CD4-positive, alpha-beta T cell treated with Interleukin-6 for 4 hours (primary cell): ENCODE measurements around the gene CD52.

Experiments
- DNase-seq: peaks from one replicate; pipeline ENCODE4 v3.0.0-alpha.2; 2020; ENCODE audit warnings: mixed read lengths

CD52 gene

DNA sequence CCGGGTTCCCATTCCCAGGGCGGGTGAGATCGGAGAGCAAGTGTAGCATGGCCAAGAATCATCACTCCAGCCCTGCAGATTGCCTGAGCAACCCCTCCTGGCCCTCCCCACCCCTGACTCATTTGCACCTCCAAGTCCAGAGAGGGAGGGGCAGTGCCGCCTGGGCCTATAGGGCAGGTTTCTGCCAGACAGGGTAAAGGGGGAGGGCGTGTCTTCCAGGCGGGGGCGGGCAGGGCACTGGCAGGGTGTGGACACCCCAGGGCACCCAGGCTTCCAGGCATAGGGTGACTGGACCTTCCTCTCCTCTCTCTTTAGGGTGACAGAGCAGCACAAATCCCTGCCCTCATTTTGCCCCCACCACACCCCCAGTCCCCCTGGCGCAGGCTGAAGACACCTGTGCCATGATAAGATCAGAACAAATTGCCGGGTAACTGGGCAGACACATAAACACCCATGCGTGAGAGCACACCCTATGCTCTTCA lies 39.4 kb downstream of the CD52 start:
- no peak for DNase-seq

DNA sequence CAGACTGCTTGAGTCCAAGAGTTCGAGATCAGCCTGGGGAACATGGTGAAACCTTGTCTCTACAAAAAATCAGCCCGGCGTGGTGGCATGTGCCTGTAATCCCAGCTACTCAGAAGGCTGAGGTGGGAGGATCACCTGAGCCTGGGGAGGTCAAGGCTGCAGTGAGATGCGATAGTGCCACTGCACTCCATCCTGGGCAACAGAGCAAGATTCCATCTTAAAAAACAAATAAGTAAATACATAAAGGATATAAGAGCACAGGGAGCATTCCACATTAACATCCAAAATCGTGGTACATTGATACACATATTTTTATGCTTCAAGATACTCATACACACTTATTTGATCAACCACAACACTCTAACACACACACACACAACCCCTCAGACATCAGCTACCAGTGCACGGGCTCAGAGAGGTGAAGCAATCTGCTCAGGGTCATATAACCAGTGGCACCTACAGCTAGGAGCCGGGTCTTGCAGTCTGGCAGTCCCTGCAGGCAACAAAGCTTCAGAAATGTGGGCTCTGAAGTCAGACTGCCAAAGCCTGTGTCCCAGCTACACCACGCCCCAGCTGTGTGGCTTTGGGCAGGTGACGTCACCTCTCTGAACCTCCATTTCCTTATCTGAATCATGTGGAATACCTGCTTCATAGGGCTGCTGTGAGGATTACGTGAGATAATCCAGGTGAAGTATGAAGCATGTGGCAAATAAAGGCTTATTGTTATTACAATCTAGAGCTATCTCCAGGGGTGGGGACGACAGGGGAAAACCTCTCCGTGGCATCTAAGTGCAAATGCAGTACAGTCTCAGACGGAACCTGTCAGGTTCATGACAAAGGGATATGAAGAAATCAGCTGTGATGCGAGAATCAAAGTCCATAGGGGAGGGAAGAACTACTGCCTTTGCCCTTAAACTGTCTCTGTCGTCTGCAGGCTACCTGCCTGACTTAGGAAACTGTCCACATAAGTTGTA lies 40.9 kb downstream of the CD52 start:
- peak; percentile 84 for DNase-seq

DNA sequence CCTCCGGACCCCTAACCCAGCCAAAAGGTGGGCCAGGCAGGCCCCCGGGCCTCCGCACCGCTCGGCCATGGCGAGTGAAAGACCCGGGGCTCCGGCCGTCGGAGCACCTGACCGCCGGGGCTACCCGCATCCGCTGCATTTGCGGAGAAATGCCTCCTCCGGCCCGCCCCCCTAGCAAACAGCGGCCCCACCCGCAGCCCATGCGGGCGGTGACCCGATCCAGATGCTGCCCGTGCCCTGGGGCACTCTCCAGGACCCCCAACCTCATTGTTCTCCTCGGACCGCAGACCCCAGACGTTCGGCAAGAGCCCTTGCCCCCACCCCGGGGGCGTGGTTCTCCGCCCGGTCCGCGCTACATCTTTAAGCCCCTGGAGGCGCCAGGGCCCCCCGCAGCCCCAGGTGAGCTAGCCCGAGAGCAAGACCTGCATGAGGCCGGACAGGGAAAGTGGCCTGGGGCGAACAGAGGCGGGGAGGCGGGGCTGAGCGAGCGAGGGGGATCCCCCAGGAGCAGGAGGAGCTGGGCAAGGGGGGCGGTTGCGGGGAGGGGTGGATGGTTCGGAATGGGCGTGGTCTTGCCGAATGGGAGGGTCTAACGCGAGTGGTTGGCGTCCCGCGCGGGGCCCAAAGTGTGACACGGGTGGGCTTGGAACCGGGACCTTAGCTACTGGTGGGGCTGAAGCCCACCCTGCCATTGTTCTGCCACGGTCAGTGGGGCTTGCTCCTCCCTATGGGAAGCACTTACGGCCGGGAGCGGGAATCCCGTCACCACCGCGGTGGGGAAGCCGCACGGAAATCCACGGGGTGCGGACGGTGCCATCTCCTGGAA lies 42.4 kb downstream of the CD52 start:
- peak; percentile 58 for DNase-seq

DNA sequence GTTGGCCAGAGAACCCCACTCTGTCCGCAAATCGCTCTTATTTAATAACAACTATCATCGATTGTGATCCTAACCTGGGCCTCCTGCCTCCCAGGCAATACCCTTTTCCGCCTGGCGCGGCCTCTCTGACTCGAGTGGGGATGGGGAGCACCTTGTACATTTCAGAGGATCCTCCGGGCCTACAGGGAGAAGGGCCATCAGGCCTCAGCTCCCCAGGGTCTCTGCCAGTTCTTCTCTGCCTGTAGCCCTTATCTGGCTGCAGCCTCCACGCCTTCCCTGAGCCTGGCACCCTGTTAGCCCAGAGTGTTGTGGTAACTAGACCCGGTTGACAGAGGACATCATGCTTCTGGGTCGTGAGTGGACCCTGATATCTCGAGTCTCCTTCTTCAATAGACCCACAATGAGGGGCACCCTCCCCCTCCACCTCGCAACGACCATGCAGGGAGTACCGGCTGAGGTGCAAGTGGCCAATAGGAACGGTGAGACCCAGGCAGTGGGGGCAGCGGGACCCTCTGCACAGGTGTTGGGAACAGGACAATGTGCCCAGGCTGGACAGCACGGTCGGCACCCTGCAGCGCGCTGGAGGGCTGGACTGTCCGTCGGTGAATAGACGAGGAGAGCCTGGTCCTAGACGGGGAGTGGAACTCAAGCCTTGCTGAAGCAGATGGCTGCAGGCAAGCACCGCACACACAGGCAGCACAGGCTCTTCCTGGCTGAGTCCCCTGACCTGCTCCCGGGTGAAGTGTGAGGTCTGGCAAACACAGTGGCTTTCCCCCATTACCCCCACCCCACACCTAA lies 43.2 kb downstream of the CD52 start:
- no peak for DNase-seq

DNA sequence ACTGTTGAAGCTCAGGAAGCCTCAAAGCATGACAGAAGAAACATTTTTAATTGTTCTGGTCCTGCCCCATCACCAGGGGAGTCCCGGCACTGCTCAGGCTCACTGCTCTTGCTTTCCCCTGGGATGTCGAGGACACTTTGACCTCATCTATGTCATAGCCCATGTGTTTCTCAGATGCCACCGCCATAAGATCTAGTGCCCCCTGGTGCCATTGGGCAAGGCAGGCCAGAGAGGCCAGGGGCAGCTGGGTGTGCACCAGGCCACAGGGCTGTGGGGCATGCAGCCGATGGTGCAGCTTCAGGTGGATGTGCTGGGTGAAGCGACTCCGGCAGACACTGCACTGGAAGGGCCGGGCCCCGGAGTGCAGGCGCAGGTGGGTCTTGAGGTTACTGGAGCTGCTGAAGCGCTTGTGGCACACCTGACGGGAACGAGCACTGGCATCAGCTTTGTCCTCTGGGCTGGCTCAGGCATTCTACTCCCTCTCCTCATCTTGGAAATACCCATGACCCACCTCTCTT lies 43.9 kb downstream of the CD52 start:
- no peak for DNase-seq

DNA sequence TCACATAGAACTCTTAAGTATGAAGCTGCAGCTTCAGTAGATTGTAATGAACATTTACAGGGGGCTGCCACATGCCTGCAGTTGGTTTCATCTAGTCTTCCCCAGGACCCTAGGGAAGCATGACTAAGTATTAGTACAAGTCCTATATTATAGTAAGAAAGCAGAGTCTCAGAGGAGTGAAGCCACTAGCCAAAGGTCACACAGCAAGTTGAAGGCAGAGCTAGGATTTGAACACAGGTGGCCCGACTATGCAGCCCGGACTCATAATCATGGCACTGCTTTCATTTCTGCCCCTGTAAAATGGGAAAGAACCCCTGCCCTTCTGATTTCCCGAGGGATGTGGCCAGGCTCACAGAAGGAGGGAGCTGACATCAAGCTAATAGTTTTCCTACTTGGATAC lies 44.6 kb downstream of the CD52 start:
- no peak for DNase-seq

DNA sequence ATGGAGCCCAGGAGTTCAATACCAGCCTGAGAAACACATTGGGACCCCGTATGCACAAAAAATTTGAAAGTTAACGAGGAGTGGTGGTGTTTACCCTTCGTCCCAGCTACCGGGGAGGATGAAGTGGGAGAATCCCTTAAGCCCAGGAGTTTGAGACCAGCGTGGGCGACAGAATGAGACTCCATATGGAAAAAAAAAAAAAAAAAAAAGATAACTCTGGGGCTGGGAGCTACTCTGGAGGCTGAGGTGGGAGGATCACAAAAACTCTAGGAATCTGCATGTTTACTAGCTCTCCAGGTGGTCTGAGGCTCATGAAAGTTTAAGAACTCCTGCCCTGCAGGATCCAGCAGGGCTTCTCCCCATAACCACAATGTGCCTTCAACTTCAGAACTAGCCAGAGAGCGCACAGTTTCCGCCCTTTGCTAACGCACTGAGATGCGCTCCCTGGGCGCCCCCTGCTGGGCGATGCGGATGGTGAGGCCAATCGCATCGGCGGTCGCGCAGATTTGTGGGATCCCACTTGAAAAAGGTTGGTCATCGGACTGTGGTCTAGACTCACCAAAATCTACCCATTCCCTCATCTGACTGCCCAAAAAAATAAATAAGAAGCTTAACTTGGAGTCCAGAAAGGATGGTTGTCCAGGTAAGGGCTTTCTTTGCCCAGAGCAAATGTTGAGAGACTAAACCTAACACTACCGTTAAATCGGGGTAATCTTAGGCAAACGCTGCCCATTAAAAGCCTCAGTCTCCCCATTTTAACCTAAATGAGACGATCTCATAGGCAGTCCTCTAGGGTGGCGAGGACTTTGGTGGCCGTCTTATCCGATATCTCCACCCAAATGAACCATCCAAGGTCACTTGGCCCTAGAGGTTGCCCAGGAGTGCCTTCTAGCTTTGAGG lies 46.0 kb downstream of the CD52 start:
- DNase-seq: peak; percentile 94

DNA sequence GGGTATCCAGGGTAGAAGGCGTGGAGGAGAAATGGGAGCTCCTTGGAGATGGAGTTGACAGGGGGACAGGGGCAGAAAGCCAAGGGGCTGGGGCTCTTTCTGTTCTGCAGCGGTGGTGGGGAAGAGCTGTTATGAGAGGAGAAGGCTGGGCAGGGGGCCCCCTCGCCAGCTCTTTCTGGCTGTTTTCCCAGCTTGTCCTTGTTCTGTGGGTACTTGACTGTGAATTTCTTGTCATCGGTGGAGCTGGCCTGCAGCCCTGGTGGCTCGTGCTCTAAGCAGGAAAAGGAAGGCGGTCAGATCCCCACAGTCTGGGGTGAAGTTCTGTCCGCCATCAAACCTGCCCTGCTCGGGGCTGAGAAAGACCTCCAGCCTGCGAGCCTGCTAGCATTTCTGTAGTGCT lies 47.2 kb downstream of the CD52 start:
- no peak for DNase-seq

DNA sequence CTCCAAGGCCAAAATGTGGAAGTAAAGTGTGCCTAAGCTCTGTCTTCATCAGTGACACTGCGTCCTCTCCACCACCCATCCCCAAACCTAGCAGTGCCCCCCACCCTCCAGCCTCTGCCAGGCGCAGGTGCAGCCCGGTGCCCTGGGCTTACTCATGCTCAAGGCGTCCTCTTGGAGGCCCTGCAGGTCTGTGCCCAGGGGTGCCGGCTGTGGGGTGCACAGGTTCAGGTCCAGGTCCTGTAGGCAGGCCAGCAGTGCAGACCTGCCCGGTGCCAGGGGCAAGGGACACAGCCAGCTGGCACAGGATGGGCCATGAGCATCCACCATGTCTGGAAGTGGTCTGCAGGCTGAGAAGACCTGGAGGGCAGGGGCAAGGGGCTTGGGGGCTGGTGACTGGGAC lies 49.7 kb downstream of the CD52 start:
- no peak for DNase-seq

DNA sequence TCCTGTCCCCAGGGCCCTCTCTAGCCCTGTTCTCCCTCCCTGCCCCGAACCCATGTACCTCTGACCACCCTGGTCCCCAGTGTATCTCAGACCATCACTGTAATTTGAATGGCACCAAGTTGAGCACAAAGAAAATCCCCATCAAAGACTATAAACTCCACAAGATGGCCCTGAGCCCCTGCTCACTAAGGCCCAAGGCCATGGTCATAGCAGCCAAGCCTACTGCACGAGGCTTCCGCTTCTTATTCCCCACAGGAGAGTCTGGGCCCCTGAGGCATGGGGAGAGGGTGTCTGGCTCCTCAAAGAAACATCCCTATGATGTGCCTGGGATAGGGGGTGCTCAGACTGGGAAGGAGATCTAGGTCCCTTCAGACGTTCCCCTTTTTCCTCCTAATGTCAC lies 50.2 kb downstream of the CD52 start:
- DNase-seq: no peak

DNA sequence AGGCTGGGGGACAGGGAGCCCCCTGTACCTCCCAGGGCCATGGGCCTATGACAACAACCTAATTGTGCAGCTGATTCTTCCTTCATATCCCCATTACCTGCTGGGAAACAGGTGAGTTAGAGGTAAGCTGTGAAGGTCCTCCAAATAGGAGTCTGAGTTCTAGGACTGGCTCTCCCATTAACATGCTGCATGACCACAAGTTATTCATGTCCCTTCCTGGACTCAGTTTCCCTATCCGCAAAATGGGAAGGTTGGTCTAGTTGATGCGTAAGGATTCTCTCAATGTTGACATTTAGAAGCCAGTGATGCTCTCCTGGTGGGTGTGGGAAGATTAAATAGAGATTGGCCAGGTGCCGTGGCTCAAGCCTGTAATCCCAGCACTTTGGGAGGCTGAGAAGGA lies 50.7 kb downstream of the CD52 start:
- DNase-seq: no peak
